AG04450 (cell line): ENCODE results near the gene XPA. TPM values are rescaled to one million over a fixed set of nuclear protein-coding genes. Genes with fewer than 3 reads are reported as not detected.

Experiments
- CTCF ChIA-PET: fragments of 300-600, 350-600 bp; formaldehyde crosslinking; extraction: SDS; loops from one replicate; lab custom pipeline; 2022; ENCODE audit warnings: antibody characterized with exemption, inconsistent platforms; lab: Charles Lee
- POLR2A ChIA-PET: fragments of 350-600 bp; formaldehyde crosslinking; extraction: SDS; loops from one replicate; lab custom pipeline; 2021; ENCODE audit warnings: antibody characterized with exemption, inconsistent platforms; lab: Yijun Ruan, JAX
- DNase-seq: peaks from one replicate; pipeline ENCODE4 v3.0.0-alpha.2; 2011; ENCODE audit warnings: low read depth, low spot score
- H3K27ac ChIP-seq: one replicate; pipeline ENCODE4 v1.5.1; 2012; ENCODE audit warnings: low read depth, low read length, control low read depth
- H3K27me3 ChIP-seq: one replicate; pipeline ENCODE4 v1.6.0; 2012; ENCODE audit warnings: low read length; ENCODE audit not compliant: control insufficient read depth, insufficient read depth
- H3K4me3 ChIP-seq: 2 replicates; pipeline ENCODE4 v1.5.1; 2011; ENCODE audit warnings: mild to moderate bottlenecking, low read depth, low read length, control low read depth
- H3K9me3 ChIP-seq: 2 replicates; pipeline ENCODE4 v1.5.1; 2012; ENCODE audit warnings: low read length; ENCODE audit not compliant: control insufficient read depth, insufficient read depth
- polyA plus RNA-seq: library from polyadenylated mRNA; depleted of rRNA; stranded (reverse); fragments of >200 nt; gene quantifications from 2 replicates; pipeline ENCODE4 v1.2.3, GENCODE V29; 2011; rRNA removed
- TF ChIP-seq, protein P1 (sequence below): IDR thresholded peaks from 2 replicates; pipeline ENCODE4 v1.5.1; 2011; ENCODE audit warnings: low read depth, low read length, control low read depth, inconsistent platforms

Gene XPA
- polyA plus RNA-seq, 1 experiment: 4.7 TPM

- no peaks in the 10 kb centered on the region for H3K27me3 ChIP-seq
- POLR2A ChIA-PET: no interaction called here
- DNase-seq: no peak
- H3K4me3 ChIP-seq: no peak overlapping the region
- no peaks in the 10 kb centered on the region; the same call in 1 of the 2 replicates for H3K9me3 ChIP-seq
- CTCF ChIA-PET: interaction anchor here (1.3 to 7.4 kb wide), 4 partner anchors 13 to 218 kb away, joined by 5 to 61 read pairs (median 9); no protein-coding TSS in a partner anchor
- H3K27ac ChIP-seq: no peak overlapping the region
- TF ChIP-seq, protein P1, sequence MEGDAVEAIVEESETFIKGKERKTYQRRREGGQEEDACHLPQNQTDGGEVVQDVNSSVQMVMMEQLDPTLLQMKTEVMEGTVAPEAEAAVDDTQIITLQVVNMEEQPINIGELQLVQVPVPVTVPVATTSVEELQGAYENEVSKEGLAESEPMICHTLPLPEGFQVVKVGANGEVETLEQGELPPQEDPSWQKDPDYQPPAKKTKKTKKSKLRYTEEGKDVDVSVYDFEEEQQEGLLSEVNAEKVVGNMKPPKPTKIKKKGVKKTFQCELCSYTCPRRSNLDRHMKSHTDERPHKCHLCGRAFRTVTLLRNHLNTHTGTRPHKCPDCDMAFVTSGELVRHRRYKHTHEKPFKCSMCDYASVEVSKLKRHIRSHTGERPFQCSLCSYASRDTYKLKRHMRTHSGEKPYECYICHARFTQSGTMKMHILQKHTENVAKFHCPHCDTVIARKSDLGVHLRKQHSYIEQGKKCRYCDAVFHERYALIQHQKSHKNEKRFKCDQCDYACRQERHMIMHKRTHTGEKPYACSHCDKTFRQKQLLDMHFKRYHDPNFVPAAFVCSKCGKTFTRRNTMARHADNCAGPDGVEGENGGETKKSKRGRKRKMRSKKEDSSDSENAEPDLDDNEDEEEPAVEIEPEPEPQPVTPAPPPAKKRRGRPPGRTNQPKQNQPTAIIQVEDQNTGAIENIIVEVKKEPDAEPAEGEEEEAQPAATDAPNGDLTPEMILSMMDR: no peak
These were observed 68.0 kb downstream of the XPA start for GRCh38 chr9:97629156-97629555.

GRCh38 chr9:97628668-97629067 is 68.5 kb downstream of the XPA start:
- POLR2A ChIA-PET: no interaction called here
- DNase-seq: no peak
- Histone ChIP-seq H3K27me3 (no peaks in the 10 kb centered on the region), H3K27ac (no peak overlapping the region), H3K9me3 (no peaks in the 10 kb centered on the region; the same call in 1 of the 2 replicates), H3K4me3 (no peak overlapping the region)
- CTCF ChIA-PET: interaction anchor here (1.3 to 7.4 kb wide), 4 partner anchors 13 to 218 kb away, joined by 5 to 61 read pairs (median 9); no protein-coding TSS in a partner anchor
- TF ChIP-seq, protein P1: no peak

- TF ChIP-seq, protein P1: no peak
- H3K27ac ChIP-seq: no peak overlapping the region
- no peaks in the 10 kb centered on the region for H3K27me3 ChIP-seq
- DNase-seq: no peak
- ChIA-PET CTCF (interaction anchor here (1.0 to 7.4 kb wide), 2 partner anchors 12 to 30 kb away, joined by 5 to 61 read pairs; no protein-coding TSS in a partner anchor), POLR2A (no interaction called here)
- no peak overlapping the region for H3K4me3 ChIP-seq
- H3K9me3 ChIP-seq: no peaks in the 10 kb centered on the region
These were observed 69.5 kb downstream of the XPA start for GRCh38 chr9:97627624-97628023.

DNA sequence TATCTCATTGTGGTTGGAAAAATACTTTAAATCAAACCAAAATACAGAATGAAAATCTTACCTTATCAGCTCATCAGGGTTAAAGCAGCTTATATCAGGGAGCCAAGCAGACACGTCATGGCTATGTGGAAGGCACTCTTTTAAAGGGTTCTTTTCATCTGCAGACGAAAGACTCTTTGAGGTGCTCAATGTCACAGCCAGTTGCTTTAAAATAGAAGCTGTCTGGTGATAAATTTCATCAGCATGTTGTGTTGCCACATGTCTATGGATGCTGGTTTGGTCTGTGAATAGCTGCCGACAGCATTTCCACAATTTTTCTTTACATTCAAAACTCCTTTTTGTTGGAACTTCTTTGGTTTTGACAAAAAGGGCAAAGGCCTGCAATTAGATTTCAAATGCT is 71.5 kb downstream of the XPA start:
- Histone ChIP-seq H3K9me3 (no peaks in the 10 kb centered on the region), H3K27me3 (no peaks in the 10 kb centered on the region), H3K4me3 (no peak overlapping the region), H3K27ac (no peak overlapping the region)
- DNase-seq: no peak
- ChIA-PET POLR2A (no interaction called here), CTCF (interaction anchor here (0.9 to 5.1 kb wide), 4 partner anchors 11 to 769 kb away, joined by 3 to 45 read pairs (median 18); no protein-coding TSS in a partner anchor)
- TF ChIP-seq, protein P1: no peak

Other genes with a start within 250 kb of the XPA start
- gene TMOD1, start 195.7 kb downstream of the XPA start, polyA plus RNA-seq: 0.10 and 0.19 TPM in 2 replicates
- 17.1 and 17.3 TPM in 2 replicates for gene TSTD2, start 64.0 kb downstream of the XPA start, polyA plus RNA-seq
- 28.8 and 39.2 TPM in 2 replicates for gene NCBP1, start 63.5 kb downstream of the XPA start, polyA plus RNA-seq
- 0.06 and 0.07 TPM in 2 replicates for gene FOXE1, start 155.9 kb upstream of the XPA start, polyA plus RNA-seq
- gene TRMO, start 225.2 kb upstream of the XPA start, polyA plus RNA-seq: 11.1 and 12.6 TPM in 2 replicates
- gene HEMGN, start 240.8 kb upstream of the XPA start, polyA plus RNA-seq: not detected in 2 replicates